Measurements from ENCODE around the gene SERPINA3.

DNA sequence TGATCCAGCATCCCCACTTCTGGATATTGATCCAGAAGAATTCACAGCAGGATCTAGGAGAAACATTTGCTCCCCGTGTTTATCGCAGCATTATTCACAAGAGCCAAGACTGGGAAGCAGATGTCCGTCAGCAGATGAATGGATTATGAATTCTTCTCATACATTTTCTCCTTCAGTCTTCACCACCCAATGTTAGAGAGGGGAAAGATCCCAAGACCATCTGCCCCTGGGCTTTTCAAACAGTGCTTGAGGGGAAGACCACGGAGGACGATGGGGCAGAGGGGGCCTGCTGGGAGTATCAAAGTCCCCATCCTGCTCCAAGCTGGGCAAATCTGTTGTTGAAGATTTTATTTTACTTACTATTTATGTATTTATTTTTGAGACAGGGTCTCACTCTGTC, 41.1 kb downstream of the SERPINA3 start:
- TF ChIP-seq CTCF (IDR thresholded peaks at IDR 0.05): no peak
- no peak for TF ChIP-seq POLR2A (IDR thresholded peaks at IDR 0.05)

Measured in suprapubic skin (tissue), 3 donors.